Endothelial cell (in vitro differentiated cells): ENCODE results near the gene HSPB7. TPM values are rescaled to one million over a fixed set of nuclear protein-coding genes. Genes with fewer than 3 reads are reported as not detected.

ENCODE experiments used
- DNase-seq: peaks from one replicate; pipeline ENCODE4 v3.0.0; 2021; ENCODE audit warnings: low spot score
- H3K27ac Mint-ChIP-seq: one replicate; pipeline ENCODE4 v1.8.0; 2021; ENCODE audit warnings: mixed read lengths, inconsistent platforms; ENCODE audit not compliant: unreplicated experiment
- H3K27me3 Mint-ChIP-seq: one replicate; pipeline ENCODE4 v1.8.0; 2021; ENCODE audit warnings: mild to moderate bottlenecking, moderate library complexity, mixed read lengths, inconsistent platforms; ENCODE audit not compliant: unreplicated experiment
- H3K36me3 Mint-ChIP-seq: one replicate; pipeline ENCODE4 v1.8.0; 2021; ENCODE audit warnings: mild to moderate bottlenecking, low read depth, mixed read lengths, inconsistent platforms; ENCODE audit not compliant: unreplicated experiment
- H3K4me1 Mint-ChIP-seq: one replicate; pipeline ENCODE4 v1.8.0; 2021; ENCODE audit warnings: mild to moderate bottlenecking, mixed read lengths, inconsistent platforms; ENCODE audit not compliant: unreplicated experiment
- H3K4me3 Mint-ChIP-seq: one replicate; pipeline ENCODE4 v1.8.0; 2021; ENCODE audit warnings: mild to moderate bottlenecking, mixed read lengths, inconsistent platforms; ENCODE audit not compliant: unreplicated experiment
- H3K9me3 Mint-ChIP-seq: one replicate; pipeline ENCODE4 v1.8.0; 2021; ENCODE audit warnings: mixed read lengths, inconsistent platforms; ENCODE audit not compliant: unreplicated experiment
- CTCF ChIP-seq: fragments of 200-600 bp; sonication (generic); IDR thresholded peaks from one replicate; pipeline ENCODE4 v1.5.0; 2021; ENCODE audit warnings: antibody characterized with exemption; ENCODE audit not compliant: unreplicated experiment
- total RNA-seq: library from RNA; stranded (reverse); fragmentation: NEBNext Ultra II Directional; extraction: Animal tissue kit (Norgen Biotek cat#: 25700); gene quantifications from one replicate; pipeline ENCODE4 v1.2.1, GENCODE V29; 2021; ENCODE audit not compliant: unreplicated experiment

Gene HSPB7
- total RNA-seq, 1 donor from 2014 or later, result not detected

GRCh38 chr1:16015960-16016901 lies 1.6 kb downstream of the HSPB7 start:
- H3K36me3 Mint-ChIP-seq, result peaks cover 3% of the 10 kb centered on the region
- no peaks in the 10 kb centered on the region for H3K4me1 Mint-ChIP-seq
- DNase-seq, result no peak
- H3K4me3 Mint-ChIP-seq, result no peak overlapping the region
- peaks cover 10% of the 10 kb centered on the region for H3K27me3 Mint-ChIP-seq
- H3K27ac Mint-ChIP-seq, result no peak overlapping the region
- TF ChIP-seq CTCF, result no peak
- H3K9me3 Mint-ChIP-seq, result no peaks in the 10 kb centered on the region

- H3K4me1 Mint-ChIP-seq, result no peaks in the 10 kb centered on the region
These were observed 2.4 kb downstream of the HSPB7 start for GRCh38 chr1:16015491-16015890.

GRCh38 chr1:16014509-16015482 lies 3.0 kb downstream of the HSPB7 start:
- H3K27me3 Mint-ChIP-seq, result peaks cover 10% of the 10 kb centered on the region
- H3K27ac Mint-ChIP-seq, result no peak overlapping the region
- no peaks in the 10 kb centered on the region for H3K4me1 Mint-ChIP-seq
- no peaks in the 10 kb centered on the region for H3K9me3 Mint-ChIP-seq
- no peak for TF ChIP-seq CTCF
- H3K36me3 Mint-ChIP-seq, result peaks cover 3% of the 10 kb centered on the region
- no peak overlapping the region for H3K4me3 Mint-ChIP-seq
- DNase-seq, result no peak

More at GRCh38 chr1:16015491-16015890, 2.4 kb downstream of the HSPB7 start:
- H3K27me3 Mint-ChIP-seq, result peaks cover 10% of the 10 kb centered on the region
- DNase-seq, result no peak
- no peak for TF ChIP-seq CTCF
- no peak overlapping the region for H3K27ac Mint-ChIP-seq
- peaks cover 3% of the 10 kb centered on the region for H3K36me3 Mint-ChIP-seq
- H3K4me3 Mint-ChIP-seq, result no peak overlapping the region
- H3K9me3 Mint-ChIP-seq, result no peaks in the 10 kb centered on the region

GRCh38 chr1:16013908-16014258 lies 4.0 kb downstream of the HSPB7 start:
- peaks cover 5% of the 10 kb centered on the region for H3K27me3 Mint-ChIP-seq
- H3K4me3 Mint-ChIP-seq, result no peak overlapping the region
- no peak overlapping the region for H3K27ac Mint-ChIP-seq
- peaks cover 3% of the 10 kb centered on the region for H3K36me3 Mint-ChIP-seq
- H3K9me3 Mint-ChIP-seq, result no peaks in the 10 kb centered on the region
- no peak for TF ChIP-seq CTCF
- no peak for DNase-seq
- no peaks in the 10 kb centered on the region for H3K4me1 Mint-ChIP-seq
